Ishikawa (cell line): ENCODE results near the gene SEC61A1.
A peak's percentile ranks its signal among the peaks of the same experiment; 100 is the strongest.

Source experiments
- CEBPB ChIP-seq: IDR thresholded peaks from 2 replicates; pipeline ENCODE4 v1.6.1; 2012
- CREB1 ChIP-seq: IDR thresholded peaks from 2 replicates; pipeline ENCODE4 v1.6.1; 2012; ENCODE audit warnings: low read depth
- EGR1 ChIP-seq: IDR thresholded peaks from 2 replicates; pipeline ENCODE4 v1.6.1; 2012
- EP300 ChIP-seq: IDR thresholded peaks from 2 replicates; pipeline ENCODE4 v1.6.1; 2012; ENCODE audit warnings: borderline replicate concordance
- FOXM1 ChIP-seq: IDR thresholded peaks from 2 replicates; pipeline ENCODE4 v1.6.1; 2012; ENCODE audit warnings: low read depth, borderline replicate concordance
- NFIC ChIP-seq: IDR thresholded peaks from 2 replicates; pipeline ENCODE4 v1.6.1; 2012
- RAD21 ChIP-seq: IDR thresholded peaks from 2 replicates; pipeline ENCODE4 v1.6.1; 2012; ENCODE audit warnings: low read depth
- TAF1 ChIP-seq: IDR thresholded peaks from 2 replicates; pipeline ENCODE4 v1.6.1; 2012; ENCODE audit warnings: low read depth, mild to moderate bottlenecking
- TCF12 ChIP-seq: IDR thresholded peaks from 2 replicates; pipeline ENCODE4 v1.6.1; 2012; ENCODE audit warnings: low read depth
- TEAD4 ChIP-seq: IDR thresholded peaks from 2 replicates; pipeline ENCODE4 v1.6.1; 2012
- YY1 ChIP-seq: IDR thresholded peaks from 2 replicates; pipeline ENCODE4 v1.6.1; 2012; ENCODE audit warnings: low read depth
- ZBTB7A ChIP-seq: IDR thresholded peaks from 2 replicates; pipeline ENCODE4 v1.6.1; 2012; ENCODE audit warnings: low read depth
- TF ChIP-seq, protein P1 (sequence below): IDR thresholded peaks from 2 replicates; pipeline ENCODE4 v1.6.1; 2012
- TF ChIP-seq, protein P2 (sequence below): IDR thresholded peaks from 2 replicates; pipeline ENCODE4 v1.6.1; 2012; ENCODE audit warnings: low read depth, mild to moderate bottlenecking
- TF ChIP-seq, protein P3 (sequence below): IDR thresholded peaks from 2 replicates; pipeline ENCODE4 v1.6.1; 2012

Gene SEC61A1

DNA sequence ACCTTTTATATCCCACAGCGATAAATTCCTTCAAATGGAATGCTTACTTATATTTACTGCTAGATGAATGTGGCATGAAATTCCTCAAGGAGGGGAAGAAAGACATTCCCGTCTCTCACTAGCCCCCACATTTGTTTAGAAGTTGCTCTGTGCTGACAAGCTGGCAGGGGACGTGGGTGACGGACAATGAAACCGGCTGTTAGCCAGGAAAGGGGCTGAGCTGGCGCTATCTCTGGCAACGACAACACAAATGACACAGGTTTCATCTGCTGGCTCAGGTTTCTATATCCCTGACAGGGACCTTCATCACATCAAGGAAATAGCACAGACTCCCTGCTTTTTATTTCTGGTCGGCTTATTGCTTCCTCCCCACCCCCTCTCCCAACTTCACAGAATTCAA, 55.6 kb downstream of the SEC61A1 start:
- TF ChIP-seq TAF1: no peak
- no peak for TF ChIP-seq TCF12
- no peak for TF ChIP-seq EP300
- TF ChIP-seq, protein P1, sequence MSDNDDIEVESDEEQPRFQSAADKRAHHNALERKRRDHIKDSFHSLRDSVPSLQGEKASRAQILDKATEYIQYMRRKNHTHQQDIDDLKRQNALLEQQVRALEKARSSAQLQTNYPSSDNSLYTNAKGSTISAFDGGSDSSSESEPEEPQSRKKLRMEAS: no peak
- no peak for TF ChIP-seq CEBPB
- no peak for TF ChIP-seq YY1
- TF ChIP-seq NFIC: no peak
- no peak for TF ChIP-seq ZBTB7A
- TF ChIP-seq, protein P2, sequence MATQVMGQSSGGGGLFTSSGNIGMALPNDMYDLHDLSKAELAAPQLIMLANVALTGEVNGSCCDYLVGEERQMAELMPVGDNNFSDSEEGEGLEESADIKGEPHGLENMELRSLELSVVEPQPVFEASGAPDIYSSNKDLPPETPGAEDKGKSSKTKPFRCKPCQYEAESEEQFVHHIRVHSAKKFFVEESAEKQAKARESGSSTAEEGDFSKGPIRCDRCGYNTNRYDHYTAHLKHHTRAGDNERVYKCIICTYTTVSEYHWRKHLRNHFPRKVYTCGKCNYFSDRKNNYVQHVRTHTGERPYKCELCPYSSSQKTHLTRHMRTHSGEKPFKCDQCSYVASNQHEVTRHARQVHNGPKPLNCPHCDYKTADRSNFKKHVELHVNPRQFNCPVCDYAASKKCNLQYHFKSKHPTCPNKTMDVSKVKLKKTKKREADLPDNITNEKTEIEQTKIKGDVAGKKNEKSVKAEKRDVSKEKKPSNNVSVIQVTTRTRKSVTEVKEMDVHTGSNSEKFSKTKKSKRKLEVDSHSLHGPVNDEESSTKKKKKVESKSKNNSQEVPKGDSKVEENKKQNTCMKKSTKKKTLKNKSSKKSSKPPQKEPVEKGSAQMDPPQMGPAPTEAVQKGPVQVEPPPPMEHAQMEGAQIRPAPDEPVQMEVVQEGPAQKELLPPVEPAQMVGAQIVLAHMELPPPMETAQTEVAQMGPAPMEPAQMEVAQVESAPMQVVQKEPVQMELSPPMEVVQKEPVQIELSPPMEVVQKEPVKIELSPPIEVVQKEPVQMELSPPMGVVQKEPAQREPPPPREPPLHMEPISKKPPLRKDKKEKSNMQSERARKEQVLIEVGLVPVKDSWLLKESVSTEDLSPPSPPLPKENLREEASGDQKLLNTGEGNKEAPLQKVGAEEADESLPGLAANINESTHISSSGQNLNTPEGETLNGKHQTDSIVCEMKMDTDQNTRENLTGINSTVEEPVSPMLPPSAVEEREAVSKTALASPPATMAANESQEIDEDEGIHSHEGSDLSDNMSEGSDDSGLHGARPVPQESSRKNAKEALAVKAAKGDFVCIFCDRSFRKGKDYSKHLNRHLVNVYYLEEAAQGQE: no peak
- TF ChIP-seq TEAD4: no peak
- TF ChIP-seq, protein P3, sequence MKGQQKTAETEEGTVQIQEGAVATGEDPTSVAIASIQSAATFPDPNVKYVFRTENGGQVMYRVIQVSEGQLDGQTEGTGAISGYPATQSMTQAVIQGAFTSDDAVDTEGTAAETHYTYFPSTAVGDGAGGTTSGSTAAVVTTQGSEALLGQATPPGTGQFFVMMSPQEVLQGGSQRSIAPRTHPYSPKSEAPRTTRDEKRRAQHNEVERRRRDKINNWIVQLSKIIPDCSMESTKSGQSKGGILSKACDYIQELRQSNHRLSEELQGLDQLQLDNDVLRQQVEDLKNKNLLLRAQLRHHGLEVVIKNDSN: no peak
- no peak for TF ChIP-seq FOXM1
- no peak for TF ChIP-seq RAD21
- no peak for TF ChIP-seq CREB1
- no peak for TF ChIP-seq EGR1

DNA sequence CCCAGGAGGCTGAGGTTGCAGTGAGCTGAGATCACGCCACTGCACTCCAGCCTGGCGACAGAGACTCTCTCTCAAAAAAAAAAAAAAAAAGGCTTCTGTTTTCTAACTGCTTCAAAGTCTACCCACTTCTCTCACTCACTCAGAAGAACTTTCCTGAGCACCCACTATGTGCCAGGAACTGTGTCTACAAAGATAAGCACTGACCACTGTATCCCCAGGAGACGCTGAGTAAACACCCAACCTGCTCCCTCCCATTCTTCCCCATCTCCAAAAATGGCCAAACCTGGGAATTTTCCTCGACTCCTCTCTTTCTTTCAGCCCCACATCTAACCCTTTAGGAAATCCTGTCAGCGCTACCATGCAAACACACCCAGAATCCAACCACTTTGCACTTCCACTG, 58.9 kb downstream of the SEC61A1 start:
- TF ChIP-seq EGR1 (no peak), RAD21 (no peak), CEBPB (no peak), TAF1 (no peak), TEAD4 (no peak), EP300 (no peak), NFIC (no peak), CREB1 (no peak), FOXM1 (no peak), ZBTB7A (no peak), TCF12 (no peak)
- TF ChIP-seq, protein P3: no peak
- TF ChIP-seq, protein P1: no peak

DNA sequence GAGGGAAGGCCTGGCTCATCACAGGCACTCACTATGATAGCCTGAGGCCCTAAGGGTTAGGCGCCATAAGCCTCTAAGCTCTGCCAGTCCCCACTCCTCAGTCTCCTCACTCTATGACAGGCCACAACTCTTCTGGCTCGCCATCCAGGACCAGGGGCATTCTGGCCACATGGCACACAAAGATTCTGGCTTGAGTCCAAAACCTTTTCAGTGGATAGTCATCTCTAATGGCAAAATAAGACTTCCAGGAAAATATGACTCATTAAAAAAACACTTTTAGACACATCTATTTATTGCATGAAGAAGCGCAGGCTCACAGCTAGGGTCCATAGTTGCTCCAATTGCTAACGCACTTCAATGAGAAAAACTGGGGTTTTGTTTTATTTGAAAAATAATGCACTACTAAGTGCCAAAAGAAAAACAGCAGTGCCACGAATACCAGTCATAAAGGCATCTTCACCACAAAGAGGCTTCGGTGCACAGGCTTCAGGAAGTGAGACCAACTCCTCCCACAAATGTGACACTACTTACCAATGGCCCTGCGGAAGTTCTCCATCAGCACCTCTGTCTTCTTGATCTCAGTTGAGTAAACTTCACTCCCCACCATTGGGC, 60.2 kb downstream of the SEC61A1 start:
- TF ChIP-seq CREB1 (no peak), ZBTB7A (no peak), NFIC (peak; percentile 66)

DNA sequence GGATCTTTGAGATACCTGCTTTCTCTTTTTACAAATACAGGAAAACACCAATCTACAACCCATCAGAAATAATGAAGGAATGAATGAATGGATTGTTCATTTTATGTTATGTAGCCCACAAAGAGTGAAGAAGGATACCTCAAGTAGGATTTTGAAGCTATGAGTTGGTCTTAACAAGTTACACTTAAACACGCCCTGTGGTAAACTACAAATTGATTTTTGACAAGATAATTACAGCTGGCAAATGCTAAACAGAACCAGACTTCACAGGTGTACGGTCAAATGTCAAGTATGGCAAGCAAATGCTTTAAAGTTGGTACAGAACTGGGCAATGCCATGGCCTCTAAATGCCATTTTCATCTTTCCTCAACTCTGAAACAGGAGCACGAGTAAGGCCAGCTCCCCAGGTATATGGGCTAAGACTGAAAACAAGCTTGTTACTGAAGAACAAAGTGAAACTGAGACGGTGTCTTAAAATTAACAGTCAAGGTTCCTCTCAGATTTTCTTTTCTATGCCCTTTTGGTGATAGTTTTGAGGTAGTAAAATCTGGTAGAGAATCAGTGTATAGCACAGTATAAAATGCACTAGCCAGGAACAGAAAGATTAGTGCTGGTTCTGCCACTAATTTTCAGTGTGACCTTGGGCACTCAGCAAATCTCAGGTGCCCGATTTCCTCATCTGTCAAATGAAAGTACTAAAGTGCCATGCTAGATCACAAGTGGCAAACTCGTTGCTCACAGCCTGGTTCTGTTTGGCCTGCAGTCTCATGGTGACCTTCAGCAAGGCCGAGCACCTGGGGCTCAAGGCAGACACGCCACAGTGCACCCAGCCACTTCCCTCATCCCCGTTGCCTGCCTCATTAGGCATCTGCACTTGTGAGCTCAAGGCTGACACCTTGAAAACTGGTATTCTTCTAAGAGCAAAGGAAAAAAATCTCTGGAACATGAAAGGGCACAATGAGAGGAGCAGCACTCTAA, 61.9 kb downstream of the SEC61A1 start:
- no peak for TF ChIP-seq RAD21
- TF ChIP-seq CREB1: no peak
- TF ChIP-seq TEAD4: no peak
- no peak for TF ChIP-seq TCF12
- TF ChIP-seq EP300: no peak
- no peak for TF ChIP-seq YY1
- TF ChIP-seq CEBPB: no peak
- TF ChIP-seq, protein P2: no peak
- TF ChIP-seq, protein P3: no peak
- TF ChIP-seq ZBTB7A: no peak
- no peak for TF ChIP-seq NFIC
